K562 (cell line): ENCODE measurements around the gene TGM3. TPM values are rescaled to one million over a fixed set of nuclear protein-coding genes. Genes with fewer than 3 reads are reported as not detected.

Source experiments
- ATAC-seq: fragments of 200-7000 bp; cut with Tn5 transposase; 3 replicates; pipeline ENCODE4 v1.9.1; 2020; ENCODE audit warnings: moderate library complexity
- BruUV-seq: library from RNA; stranded (reverse); fragments of 400-500 nt; replicated peaks from 2 replicates; lab custom pipeline; 2021; lab: Mats Ljungman, UMichigan
- CTCF ChIA-PET: fragments of 300-600 bp; formaldehyde crosslinking; extraction: SDS; loops from one replicate; lab custom pipeline; 2021; ENCODE audit warnings: low intra/inter-chr PET ratio; lab: Yijun Ruan, JAX
- POLR2A ChIA-PET: fragments of 300-600, 350-650 bp; sonication (Branson Sonifier 250); formaldehyde crosslinking; extraction: SDS; loops from one replicate; lab custom pipeline; 2021; ENCODE audit warnings: antibody characterized with exemption, inconsistent platforms; lab: Yijun Ruan, JAX
- DNase-seq, 4 experiments: peaks; one replicate each; pipeline versions ENCODE4 v3.0.0 to v3.0.0-alpha.2; 2011 to 2018; ENCODE audit warnings: low spot score in 3 of 4, mixed read lengths in 3 of 4; ENCODE audit errors: extremely low read depth in 1 of 4
- FAIRE-seq: peaks from 2 replicates; lab custom pipeline; 2011; peaks lifted over from hg19 to GRCh38; lab: Jason Lieb, UNC
- H2AFZ ChIP-seq: 2 replicates; pipeline ENCODE4 v1.6.0; 2011; ENCODE audit warnings: low read depth, low read length, control low read depth, inconsistent platforms
- H3K27ac ChIP-seq: fragments of 200-600 bp; 3 replicates; pipeline ENCODE4 v1.8.0; 2011; ENCODE audit warnings: low read depth, mild to moderate bottlenecking, control low read depth, inconsistent platforms, low read length, moderate library complexity, mixed read lengths; ENCODE audit errors: extremely low read depth
- H3K27me3 ChIP-seq, 2 experiments: fragments of 300-600 bp in 1 of 2; 2 replicates in 1 of 2; 3 replicates in 1 of 2; pipeline versions ENCODE4 v1.6.0 to v1.8.0; 2011; ENCODE audit warnings: inconsistent platforms in 2 of 2, low read length in 2 of 2, mild to moderate bottlenecking in 1 of 2, mixed read lengths in 1 of 2, moderate library complexity in 1 of 2; ENCODE audit not compliant: control insufficient read depth in 2 of 2, insufficient read depth in 2 of 2
- H3K36me3 ChIP-seq: fragments of 300-600 bp; 3 replicates; pipeline ENCODE4 v1.8.0; 2011; ENCODE audit warnings: mild to moderate bottlenecking, low read length, inconsistent platforms; ENCODE audit not compliant: control insufficient read depth, insufficient read depth
- H3K4me1 ChIP-seq, 2 experiments: fragments of 200-600 bp in 1 of 2; replicated peaks in 1 of 2; 2 replicates in 1 of 2; 3 replicates in 1 of 2; pipeline versions ENCODE4 v1.5.1 to v1.8.0; 2011; ENCODE audit warnings: inconsistent platforms in 2 of 2, low read length in 2 of 2, mild to moderate bottlenecking in 1 of 2, mixed read lengths in 1 of 2, moderate library complexity in 1 of 2; ENCODE audit not compliant: control insufficient read depth in 2 of 2, insufficient read depth in 2 of 2
- H3K4me2 ChIP-seq: 2 replicates; pipeline ENCODE4 v1.6.1; 2011; ENCODE audit warnings: low read length, control low read depth, inconsistent platforms, mixed read lengths; ENCODE audit not compliant: insufficient read depth
- H3K4me3 ChIP-seq: fragments of 200-600 bp; sonication (generic), shearing (Covaris generic); 2 replicates; pipeline ENCODE4 v1.5.1; 2016; ENCODE audit warnings: control low read depth, inconsistent platforms
- H3K79me2 ChIP-seq: fragments of 200-600 bp; 3 replicates; pipeline ENCODE4 v1.8.0; 2011; ENCODE audit warnings: low read length, inconsistent platforms; ENCODE audit not compliant: control insufficient read depth, insufficient read depth
- H3K9ac ChIP-seq, 2 experiments: 2 replicates each; pipeline versions ENCODE4 v1.6.0 to v1.6.1; 2011; ENCODE audit warnings: low read depth in 2 of 2, low read length in 2 of 2, control low read depth in 1 of 2, inconsistent platforms in 1 of 2, mild to moderate bottlenecking in 1 of 2, mixed read lengths in 1 of 2; ENCODE audit not compliant: insufficient read depth in 1 of 2
- H3K9me1 ChIP-seq: one replicate; pipeline ENCODE4 v1.6.0; 2011; ENCODE audit warnings: inconsistent platforms, mild to moderate bottlenecking, low read length, moderate library complexity; ENCODE audit not compliant: control insufficient read depth, insufficient read depth
- H3K9me3 ChIP-seq: replicated peaks from 2 replicates; pipeline ENCODE4 v1.5.1; 2011; ENCODE audit warnings: low read depth, low read length, inconsistent platforms; ENCODE audit not compliant: control insufficient read depth, insufficient read depth
- H4K20me1 ChIP-seq: replicated peaks from 2 replicates; pipeline ENCODE4 v1.6.1; 2011; ENCODE audit warnings: low read length, inconsistent platforms, mixed read lengths; ENCODE audit not compliant: control insufficient read depth, insufficient read depth
- CBX1 ChIP-seq: sonication (generic); IDR thresholded peaks from 2 replicates; pipeline ENCODE4 v1.6.1; 2016; ENCODE audit warnings: antibody characterized with exemption, low read depth, mild to moderate bottlenecking
- CHD2 ChIP-seq: IDR thresholded peaks from 2 replicates; pipeline ENCODE4 v1.6.1; 2011; ENCODE audit warnings: low read depth, low read length
- PREB ChIP-seq: sonication (generic); formaldehyde crosslinking; IDR thresholded peaks from 2 replicates; pipeline ENCODE4 v1.8.1; 2023; ENCODE audit warnings: mild to moderate bottlenecking, missing genetic modification reagents
- RFX1 ChIP-seq: fragments of 450-650 bp; IDR thresholded peaks from 2 replicates; pipeline ENCODE4 v1.6.1; 2016; ENCODE audit warnings: mild to moderate bottlenecking, moderate library complexity
- WGBS: fragments of 100-300 bp; shearing (Covaris generic); methylation state at CpG from one replicate; pipeline ENCODE4 v1.1.6; 2016; ENCODE audit warnings: low coverage, mixed read lengths; ENCODE audit not compliant: insufficient coverage; ENCODE audit errors: missing lambda C conversion rate; 5-methylcytosine and 5-hydroxymethylcytosine counted together
- in situ Hi-C: fragments of 300-500 bp; cut with MboI; formaldehyde crosslinking; loops from 4 replicates; pipeline ENCODE4 v1.15.0; 2018; ENCODE audit warnings: inconsistent platforms, mixed read lengths
- intact Hi-C: fragments of 100-400 bp; cut with micrococcal nuclease; formaldehyde crosslinking; loops from 2 replicates; pipeline ENCODE4 v1.14.2; 2022
- polyA plus RNA-seq, 8 experiments: library from polyadenylated mRNA; depleted of rRNA in 4 of 8; stranded (reverse) in 5 of 8; unstranded in 3 of 8; fragments of >200 nt; fragmentation: Nextera tagmentation in 2 of 8; fragmentation: Illumina TruSeq in 1 of 8; extraction: Ambion mirVana in 2 of 8; extraction: Trizol in 1 of 8; gene quantifications; 2 replicates each; pipeline versions ENCODE4 v1.2.1 to v1.2.3, GENCODE V29; 2011 to 2014; ENCODE audit warnings: inconsistent platforms in 1 of 8, missing spikeins in 1 of 8
- total RNA-seq, 7 experiments: library from RNA; depleted of rRNA in 6 of 7; stranded (reverse); fragments of >200 nt in 6 of 7; fragmentation: Illumina TruSeq in 2 of 7; extraction: Trizol in 2 of 7; gene quantifications; 2 replicates each; pipeline versions ENCODE4 v1.2.1 to v1.2.3, GENCODE V29; 2011 to 2021; ENCODE audit warnings: low replicate concordance in 1 of 7

Gene TGM3
- total and polyA plus RNA-seq, 9 of the 15 experiments (the other 6 are each of a cell fraction or from before 2014, with no cell fraction given): not detected

GRCh38 chr20:2305029-2305428, 9.2 kb downstream of the TGM3 start:
- Histone ChIP-seq H3K36me3 (no peaks in the 10 kb centered on the region), H2AFZ (no peak overlapping the region), H4K20me1 (no peaks in the 10 kb centered on the region)
- intact Hi-C loops: no loop called here
- POLR2A ChIA-PET: interaction anchor here (0.6 to 1.7 kb wide), 4 partner anchors 10 to 20 kb away, joined by 3 to 8 read pairs (median 3); no protein-coding TSS in a partner anchor
- WGBS: 0% methylated on average over 2 of the region's 2 CpGs
- no peak for TF ChIP-seq PREB (CRISPR knock-in tag)
- TF ChIP-seq RFX1: peak; percentile 35
- TF ChIP-seq, all 486 proteins: peak for 1
- no peak overlapping the region for H3K4me2 ChIP-seq
- CTCF ChIA-PET: no interaction called here
- H3K79me2 ChIP-seq: no peaks in the 10 kb centered on the region
- H3K9me1 ChIP-seq: no peaks in the 10 kb centered on the region
- FAIRE-seq (no peak), DNase-seq (no peak), ATAC-seq (no peak)
- in situ Hi-C loops: no loop called here
- H3K4me1 ChIP-seq: peaks cover 0 to 9% of the 10 kb centered on the region in 2 experiments; a peak in 3 of 5 replicates
- BruUV-seq: no TSS peak
- H3K9ac ChIP-seq: no peak overlapping the region
- H3K27me3 ChIP-seq: peaks cover 0 to 7% of the 10 kb centered on the region in 2 experiments; a peak in 1 of 5 replicates
- no peaks in the 10 kb centered on the region for H3K9me3 ChIP-seq
- H3K27ac ChIP-seq: no peak overlapping the region
- H3K4me3 ChIP-seq: no peak overlapping the region

- no peaks in the 10 kb centered on the region for H3K9me1 ChIP-seq
- in situ Hi-C loops: no loop called here
- ATAC-seq: no peak
These were observed 9.7 kb downstream of the TGM3 start for GRCh38 chr20:2305479-2305878.

More at GRCh38 chr20:2305479-2305878, 9.7 kb downstream of the TGM3 start:
- H3K27me3 ChIP-seq: peaks cover 0 to 7% of the 10 kb centered on the region in 2 experiments; a peak in 1 of 5 replicates
- POLR2A ChIA-PET: interaction anchor here (0.9 to 1.7 kb wide), 3 partner anchors 9 to 17 kb away, joined by 3 to 8 read pairs (median 3); no protein-coding TSS in a partner anchor
- WGBS: 6% methylated on average over 6 of the region's 9 CpGs
- H3K79me2 ChIP-seq: no peaks in the 10 kb centered on the region
- H4K20me1 ChIP-seq: no peaks in the 10 kb centered on the region
- no peak overlapping the region for H3K9ac ChIP-seq
- H3K4me1 ChIP-seq: peaks cover 0 to 6% of the 10 kb centered on the region in 2 experiments; a peak in 3 of 5 replicates
- no TSS peak for BruUV-seq
- no peak for DNase-seq
- no peaks in the 10 kb centered on the region for H3K36me3 ChIP-seq
- no peak overlapping the region for H3K27ac ChIP-seq
- H3K4me2 ChIP-seq: no peak overlapping the region
- CTCF ChIA-PET: no interaction called here
- H3K4me3 ChIP-seq: no peak overlapping the region
- no peaks in the 10 kb centered on the region for H3K9me3 ChIP-seq
- no peak for FAIRE-seq
- intact Hi-C loops: no loop called here
- no peak for TF ChIP-seq CBX1
- no peak for TF ChIP-seq CHD2
- no peak overlapping the region for H2AFZ ChIP-seq
